Ammon's horn (tissue), 1 donor: Measurements from ENCODE around the gene ZBTB25.
A peak's percentile ranks its signal among the peaks of the same experiment; 100 is the strongest.

Experiments
- DNase-seq: peaks from one replicate; pipeline ENCODE4 v3.0.0-alpha.2; 2016; ENCODE audit warnings: low spot score

The ZBTB25 gene

DNA sequence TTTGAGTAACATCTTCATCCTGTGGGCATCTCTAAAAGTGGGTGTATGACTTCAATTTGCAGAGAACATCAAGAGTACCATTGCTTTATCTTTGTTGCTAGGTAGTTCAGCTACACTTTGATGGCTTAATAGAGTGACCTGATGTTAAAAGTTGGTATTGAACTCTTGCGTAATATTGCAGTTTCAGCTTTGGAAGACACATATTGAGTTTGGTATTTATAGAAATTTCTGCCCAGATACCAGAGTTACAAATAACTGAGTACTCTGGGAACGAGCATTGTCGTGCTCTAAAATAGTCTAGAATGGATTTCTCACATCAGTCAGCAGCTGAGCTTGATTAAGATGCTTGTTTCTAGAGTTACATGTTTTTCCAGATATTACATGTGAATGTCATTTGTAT, 63.1 kb downstream of the ZBTB25 start:
- DNase-seq: no peak

DNA sequence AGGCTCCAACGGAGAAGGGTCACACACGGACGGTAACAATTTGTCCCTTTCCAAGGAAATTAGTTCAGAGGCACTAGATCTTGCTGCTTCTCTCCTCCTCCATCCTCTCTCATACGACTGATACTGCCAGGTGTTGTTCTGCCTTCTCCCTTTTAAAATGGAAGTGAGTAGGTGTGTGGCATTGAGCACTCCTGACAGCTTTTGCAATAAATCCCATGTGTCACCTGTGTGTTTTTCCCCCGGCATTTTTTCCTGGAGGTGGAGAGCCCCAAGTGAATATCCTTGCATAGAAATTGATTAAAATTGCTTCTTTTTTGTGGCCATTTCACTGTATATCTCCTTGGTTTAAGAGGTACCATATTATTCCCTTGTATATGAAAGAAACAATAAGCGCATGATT, 64.5 kb downstream of the ZBTB25 start:
- no peak for DNase-seq

DNA sequence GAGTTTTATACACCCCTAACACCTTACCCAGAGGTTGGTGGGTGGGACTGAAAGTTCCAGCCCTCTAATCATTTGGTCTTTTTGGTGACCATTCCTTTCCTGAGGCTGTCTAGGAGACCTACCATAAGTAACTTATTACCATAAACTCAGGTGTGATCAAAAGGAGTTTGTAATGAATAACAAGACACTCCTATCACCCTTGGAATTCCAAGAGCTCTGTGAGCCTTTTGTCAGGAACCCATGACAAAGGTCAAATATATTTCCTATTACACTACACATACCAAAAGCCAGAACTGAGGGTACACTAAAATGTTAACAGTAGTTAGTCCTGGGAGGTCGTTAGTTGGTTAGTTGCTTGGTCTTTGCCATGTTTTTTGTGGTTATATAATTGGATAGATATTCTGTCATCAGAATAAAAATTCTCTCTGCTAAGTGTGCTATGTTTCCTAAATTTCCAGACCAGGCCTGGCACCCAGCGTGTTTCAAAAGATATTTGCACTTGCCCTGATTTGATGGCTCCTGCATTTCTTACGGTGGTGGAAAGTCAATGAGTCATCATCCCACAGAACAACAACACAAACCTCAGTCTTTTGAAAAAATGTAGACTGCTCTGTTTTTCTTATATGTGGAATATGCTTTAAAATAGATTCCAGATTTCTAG, 65.3 kb downstream of the ZBTB25 start:
- no peak for DNase-seq

DNA sequence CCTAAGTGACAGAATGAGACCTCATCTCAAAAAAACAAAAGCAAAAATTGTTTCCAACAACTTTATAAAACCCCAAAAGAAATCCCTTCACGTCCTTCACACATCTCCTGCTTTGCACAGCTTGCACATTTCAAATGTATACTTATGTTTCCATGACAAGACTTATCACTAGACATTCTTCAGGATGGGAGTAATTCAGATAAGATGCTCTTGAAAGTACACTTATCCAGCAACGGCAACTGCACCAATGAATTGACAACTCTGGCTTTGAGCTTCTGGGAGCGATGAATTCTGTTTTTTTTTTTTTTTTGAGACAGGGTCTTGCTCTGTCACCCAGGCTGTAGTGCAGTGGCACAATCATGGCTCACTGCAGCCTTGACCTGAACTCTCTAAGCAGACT, 69.1 kb downstream of the ZBTB25 start:
- no peak for DNase-seq

DNA sequence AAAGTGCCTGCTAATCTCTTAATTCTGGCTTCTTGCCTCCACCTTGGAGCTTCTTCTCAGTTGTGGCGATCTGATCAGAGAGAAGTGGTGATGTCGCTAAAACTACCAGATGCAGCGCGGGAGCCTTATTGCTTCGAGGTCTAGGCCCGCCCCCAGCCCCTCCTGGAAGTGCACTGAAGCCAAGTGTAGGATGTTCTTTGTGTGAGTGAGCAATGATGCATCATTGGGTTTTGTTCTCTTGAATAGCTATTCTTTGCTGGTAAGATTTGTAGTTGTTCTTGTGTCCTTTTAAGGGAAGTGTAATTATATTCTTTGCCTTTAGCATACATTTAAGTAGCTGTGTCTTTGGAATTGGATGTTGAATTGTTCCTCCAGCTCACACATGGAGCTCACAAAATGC, 79.7 kb downstream of the ZBTB25 start:
- DNase-seq: peak; percentile 52

DNA sequence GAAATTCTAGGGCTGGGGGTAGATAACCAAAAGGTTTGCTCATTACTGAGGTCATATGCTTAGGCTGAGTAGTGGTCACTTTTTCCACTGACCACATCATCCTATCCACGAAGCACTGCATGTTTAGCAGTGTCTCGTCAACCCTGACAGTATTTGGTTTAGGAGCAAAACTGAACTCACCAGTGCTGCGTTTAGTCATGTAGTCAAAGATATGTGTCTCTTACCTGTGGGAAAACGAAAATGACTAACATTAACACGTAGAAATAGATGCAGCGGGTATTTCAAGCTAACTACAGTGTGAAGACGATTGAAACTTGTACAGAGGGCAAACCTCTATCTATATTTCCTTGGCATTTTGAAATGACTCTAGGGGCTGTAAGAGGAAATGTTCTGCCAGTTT, 80.9 kb downstream of the ZBTB25 start:
- DNase-seq: no peak

DNA sequence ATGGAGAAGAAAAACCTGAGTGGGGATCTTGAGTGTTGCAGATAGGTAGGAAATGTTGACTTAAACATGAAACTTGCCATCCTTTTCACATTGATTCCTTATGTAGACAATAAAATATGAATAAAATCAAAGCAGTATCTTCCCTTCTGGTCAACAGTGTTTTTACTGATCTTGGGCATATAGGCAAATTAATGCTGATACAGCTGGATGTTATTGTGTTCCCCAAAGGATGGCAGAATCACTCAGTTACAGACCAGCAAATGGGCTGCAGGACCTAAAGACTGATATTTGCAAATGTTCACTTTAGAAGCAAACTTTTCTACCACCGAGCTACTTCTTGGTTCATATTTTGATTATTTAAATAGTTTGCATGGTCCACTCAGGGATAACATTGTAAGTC, 81.6 kb downstream of the ZBTB25 start:
- DNase-seq: no peak

DNA sequence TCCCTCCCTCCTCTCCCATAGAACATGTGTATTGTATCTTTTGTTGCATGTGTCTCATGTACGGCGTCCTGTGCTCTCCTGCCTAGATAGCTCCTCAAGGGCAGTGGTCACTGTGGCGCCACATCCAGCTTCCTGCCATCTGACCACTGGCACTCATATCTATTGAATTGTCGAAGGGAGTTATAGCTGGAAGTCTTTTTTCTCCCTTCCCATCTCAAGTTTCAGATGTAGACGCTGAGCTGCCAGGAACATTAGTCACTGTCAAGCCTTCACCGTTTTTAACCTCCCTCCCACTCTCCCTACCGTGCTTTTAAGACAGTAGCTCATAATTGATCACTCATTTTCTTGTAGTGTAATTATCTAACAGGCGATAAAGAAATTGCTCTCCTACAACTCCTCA, 82.5 kb downstream of the ZBTB25 start:
- peak; percentile 31 for DNase-seq

DNA sequence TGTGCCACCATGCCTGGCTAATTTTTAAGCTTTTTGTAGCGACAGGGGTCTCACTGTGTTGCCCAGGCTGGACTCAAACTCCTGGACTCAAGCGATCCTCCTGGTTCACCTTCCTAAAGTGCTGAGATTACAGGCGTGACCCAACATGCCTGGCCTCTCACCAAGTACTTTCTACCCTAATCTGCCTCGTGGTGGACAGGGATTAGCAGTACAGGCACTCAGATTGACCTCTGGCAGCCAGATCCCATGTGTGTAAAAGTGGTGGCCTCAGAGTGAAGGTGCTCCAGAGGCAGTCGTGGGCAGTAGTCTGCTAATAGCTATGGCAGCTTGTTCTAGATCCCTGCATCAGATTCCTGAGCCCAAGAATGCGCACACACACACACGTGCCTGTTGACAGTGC, 84.6 kb downstream of the ZBTB25 start:
- no peak for DNase-seq

DNA sequence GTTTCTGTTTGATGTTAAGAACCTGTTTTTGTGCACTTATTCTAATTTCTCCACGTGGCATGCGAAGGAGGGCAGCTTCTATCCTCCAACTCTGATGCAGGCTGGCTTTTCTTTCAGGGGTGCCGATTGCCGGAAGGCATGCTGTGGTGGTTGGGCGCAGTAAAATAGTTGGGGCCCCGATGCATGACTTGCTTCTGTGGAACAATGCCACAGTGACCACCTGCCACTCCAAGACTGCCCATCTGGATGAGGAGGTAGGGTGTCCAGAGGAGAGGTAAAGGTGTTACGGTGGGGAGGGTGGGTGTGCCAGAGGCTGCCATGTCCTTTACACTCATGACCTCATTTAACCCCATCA, 85.9 kb downstream of the ZBTB25 start:
- no peak for DNase-seq

DNA sequence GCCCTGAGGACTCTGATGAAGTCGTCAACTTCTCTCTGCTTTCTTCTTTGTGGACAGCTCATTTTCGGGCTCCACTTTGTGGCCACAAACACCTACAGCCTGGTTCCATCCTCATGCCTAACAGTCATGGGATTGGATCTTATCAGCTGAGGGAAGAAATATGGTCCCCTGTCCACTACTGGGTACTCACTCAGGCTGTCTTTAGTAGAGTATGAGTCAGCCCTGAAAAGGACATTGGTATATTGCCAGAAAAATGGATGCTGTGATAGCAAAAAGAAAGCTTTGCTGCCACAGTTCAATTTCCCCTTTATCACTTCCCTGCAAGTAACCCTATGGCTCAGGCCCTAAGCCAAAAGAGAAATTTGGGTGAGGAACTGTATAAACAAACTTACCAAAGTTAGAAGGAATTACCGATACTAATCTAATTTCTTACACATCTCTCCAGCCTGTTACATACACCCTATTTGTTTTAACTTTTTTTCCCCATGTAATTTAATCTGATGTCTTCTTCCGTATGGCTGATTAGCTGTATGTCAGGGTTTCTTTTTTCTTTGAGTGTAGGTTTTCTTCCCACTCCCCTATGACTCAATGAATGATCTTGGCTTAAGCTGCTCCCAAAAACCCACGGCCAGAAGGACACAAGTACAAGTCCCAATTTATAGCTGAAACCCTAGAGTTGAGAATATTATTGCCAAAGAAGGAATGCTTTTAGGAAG, 86.4 kb downstream of the ZBTB25 start:
- no peak for DNase-seq

DNA sequence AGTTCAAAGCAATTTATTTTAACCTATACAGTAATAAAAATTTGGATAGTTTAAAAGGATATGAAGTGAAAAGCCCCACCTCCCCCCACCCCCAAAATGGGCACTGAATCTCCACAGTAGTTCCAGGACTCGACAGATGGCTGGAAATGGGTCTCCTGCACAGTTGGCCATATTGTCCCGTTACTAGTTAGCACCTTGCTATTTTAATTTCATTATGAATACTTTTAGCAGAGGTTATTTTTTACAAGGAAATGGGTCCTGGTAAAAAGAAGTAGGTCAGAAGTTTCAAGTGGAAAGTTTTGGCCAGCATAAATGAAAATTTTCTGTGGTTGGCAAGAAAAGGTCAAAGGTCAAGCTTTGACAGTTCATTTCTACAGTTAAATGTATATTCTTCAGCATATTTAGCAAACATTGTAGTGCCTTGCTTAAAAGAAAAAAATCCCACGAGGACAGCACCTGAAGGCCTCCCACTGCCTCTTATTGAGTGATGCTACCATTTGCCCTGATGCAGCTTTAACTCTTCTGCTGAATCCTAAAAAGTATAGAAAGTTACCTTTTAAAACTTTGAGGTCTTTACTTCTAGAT, 87.2 kb downstream of the ZBTB25 start:
- DNase-seq: no peak

DNA sequence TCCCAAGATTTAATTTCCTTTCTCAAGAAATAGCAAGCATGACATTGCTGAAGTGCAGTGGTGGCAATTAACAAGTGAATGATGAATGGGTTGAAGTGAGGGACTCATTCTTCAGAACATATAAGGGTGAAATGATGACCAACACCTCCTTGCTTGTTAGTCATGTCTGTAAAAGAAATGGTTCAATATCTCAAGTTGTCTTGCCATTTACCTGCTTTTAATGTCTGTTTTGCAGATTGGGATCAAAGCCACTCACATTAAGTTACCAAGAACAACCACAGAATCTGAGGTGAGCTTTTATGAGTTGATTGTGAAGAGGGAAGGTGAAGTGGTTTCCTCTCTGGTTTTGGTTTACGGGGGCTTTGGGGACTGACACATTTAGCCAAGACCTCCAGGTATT, 91.4 kb downstream of the ZBTB25 start:
- no peak for DNase-seq

DNA sequence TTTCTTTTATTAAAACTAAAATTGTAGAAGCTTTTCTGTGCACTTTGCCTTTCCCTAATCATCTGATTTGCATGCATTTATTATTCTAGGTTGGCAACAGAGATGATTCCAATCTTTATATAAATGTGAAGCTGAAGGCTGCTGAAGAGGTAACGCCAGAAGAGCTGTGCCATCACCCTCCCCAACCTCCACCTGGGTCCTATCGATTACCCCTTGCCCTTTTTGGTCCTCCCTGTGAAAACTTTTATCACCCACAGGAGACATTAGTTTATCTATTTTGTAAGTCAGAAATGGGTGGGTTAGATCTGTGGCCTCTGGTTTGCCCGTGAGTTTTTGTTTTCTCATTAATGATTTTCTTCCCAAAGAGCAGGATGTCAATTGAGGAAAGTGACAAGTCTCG, 92.6 kb downstream of the ZBTB25 start:
- no peak for DNase-seq

DNA sequence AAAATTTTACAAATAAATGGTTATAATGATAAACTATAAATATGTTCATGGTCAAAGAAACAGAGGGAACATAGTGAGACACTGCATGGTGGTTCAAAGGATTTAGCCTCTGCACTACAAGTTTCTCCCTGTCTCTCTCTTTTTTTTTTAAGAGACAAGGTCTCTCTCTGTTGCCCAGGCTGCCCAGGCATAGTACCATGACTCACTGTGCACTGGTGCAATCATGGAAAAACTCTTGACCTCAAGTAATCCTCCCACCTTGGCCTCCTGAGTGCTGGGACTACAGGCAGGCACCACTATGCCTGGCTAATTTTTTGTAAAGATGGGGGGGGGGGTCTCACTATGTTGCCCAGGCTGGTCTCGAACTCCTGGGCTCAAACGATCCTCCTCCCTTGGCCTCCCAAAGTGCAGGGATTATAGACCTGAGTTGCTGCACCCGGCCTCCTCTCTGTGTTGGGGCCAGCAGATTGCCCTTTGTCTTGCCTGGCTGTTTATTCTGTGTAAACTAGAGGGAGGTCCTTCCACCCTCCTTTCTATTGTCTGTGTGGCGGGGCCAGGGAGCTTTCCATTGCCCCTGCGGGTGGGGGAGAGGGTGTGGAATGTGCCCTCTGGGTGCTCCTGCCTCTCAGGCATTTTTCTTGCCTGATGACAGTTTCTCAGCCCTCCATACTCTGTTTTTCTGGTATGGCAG, 93.4 kb downstream of the ZBTB25 start:
- no peak for DNase-seq

DNA sequence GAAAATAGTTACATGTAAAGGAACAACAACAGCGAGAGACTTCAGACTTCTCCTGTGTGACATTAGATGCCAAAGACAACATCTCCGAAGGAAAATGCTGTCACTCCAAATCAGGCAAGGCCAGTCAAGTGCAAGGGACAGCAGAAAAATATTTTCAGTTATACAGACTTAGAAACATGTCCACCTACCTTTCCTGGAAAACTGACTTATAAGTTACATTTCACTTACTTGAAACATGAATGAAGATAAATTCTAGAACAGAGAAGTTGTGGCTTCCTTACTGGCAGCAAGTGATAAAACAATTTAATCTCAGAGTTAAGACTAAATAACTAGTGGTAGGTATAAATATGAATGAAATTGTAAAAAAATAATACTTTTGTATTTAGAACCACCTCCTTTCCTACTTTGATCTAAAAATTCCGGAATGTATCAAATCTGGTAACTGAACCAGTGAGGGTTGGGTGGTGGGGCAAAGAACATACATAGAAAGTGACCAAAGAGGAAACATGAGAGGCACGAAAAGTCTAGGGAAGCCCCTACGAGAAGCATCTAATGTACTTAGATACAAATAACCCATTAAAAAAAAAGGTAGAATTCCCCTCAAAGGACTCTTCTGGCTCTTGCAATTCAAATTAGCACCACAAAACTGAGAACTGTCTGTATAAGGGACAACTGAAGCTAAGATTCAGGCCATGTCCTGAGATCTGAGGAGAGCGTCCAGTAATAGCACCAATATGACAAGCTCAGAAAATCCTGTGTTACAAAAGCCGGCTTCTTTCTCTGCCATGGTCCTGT, 94.3 kb downstream of the ZBTB25 start:
- no peak for DNase-seq

DNA sequence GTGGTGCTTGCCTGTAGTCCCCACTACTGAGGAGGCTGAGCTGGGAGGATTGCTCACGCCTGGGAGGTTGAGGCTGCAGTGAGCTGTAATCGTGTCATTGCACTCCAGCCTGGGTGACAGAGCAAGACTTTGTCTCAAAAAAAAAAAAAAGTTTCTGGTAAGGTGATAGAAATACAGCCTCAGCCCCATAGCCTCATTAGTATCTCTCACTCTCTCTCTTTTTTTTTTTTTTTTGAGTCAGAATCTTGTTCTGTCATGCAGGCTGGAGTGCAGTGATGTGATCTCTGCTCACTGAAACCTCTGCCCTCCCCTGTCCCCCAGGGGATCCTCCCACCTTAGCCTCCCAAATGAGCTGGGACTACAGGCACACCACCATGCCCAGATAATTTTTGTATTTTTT, 96.3 kb downstream of the ZBTB25 start:
- no peak for DNase-seq

DNA sequence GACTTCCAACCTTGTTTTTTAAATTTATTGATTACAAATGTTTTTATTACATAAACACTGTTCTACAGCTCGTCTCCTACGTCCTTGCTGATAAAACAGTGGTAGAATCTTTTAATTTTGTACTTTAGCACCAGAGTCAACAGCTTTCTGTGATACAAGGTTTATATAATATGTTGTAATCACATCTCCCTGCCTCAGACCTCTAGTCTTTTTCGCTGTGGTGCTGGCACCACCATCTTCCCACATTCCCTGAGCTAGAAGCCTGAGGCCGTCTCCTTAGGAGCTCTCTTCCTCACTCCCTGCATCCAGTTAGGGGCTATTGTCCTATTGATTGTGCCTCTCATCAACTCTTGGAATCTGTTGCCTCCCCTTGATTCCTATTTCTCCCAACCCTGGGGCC, 98.3 kb downstream of the ZBTB25 start:
- DNase-seq: no peak

DNA sequence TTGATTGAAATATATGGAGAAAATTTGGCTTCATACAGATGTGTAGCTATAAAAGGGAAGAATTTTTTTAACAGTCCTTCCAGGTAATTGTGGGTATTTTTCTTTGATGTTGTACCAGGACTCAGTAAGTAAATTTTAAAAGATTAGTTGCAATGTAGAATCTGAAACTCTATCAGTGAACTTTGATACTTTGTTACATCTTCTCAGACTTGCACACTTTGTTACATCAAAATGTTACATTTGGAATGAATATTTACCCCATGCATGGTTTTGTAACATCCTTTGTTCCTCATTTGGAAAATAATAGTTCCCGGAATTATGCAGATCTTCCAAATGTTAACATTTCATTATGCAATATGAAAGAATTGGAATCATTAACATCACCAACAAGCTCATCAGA, 101.7 kb downstream of the ZBTB25 start:
- DNase-seq: no peak

DNA sequence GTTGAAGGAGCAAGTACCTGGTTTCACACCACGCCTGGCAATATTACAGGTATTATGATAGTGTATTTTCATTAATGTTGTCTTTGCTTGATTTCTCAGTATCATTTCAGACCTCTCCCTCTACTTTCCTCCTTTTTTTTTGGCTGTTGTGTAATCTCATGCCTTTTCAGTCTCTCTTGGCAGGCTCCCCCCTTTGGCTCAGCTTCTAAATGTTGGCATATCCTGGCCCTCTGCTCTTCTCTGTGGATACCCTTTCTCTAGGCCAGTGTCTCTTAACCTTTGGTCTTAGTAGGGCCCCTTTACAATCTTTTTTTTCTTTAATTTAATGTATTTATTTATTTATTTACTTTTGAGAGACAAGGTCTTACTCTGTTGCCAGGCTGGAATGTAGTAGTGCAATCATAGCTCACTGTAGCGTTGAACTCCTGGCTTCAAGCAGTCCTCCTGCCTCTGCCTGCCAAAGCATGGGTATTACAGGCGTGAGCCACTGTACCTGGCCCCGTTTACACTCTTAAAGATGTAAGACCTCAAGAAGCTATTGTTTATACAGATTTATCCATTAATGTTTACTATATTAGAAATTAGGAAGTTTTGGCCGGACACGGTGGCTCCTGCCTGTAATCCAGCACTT, 102.7 kb downstream of the ZBTB25 start:
- peak; percentile 35 for DNase-seq
